ENCODE measurements around the gene HLA-E.
"Not testable (repeated sequence)": the region's sequence is repeated elsewhere in the genome, so short reads cannot be mapped to it uniquely, and the experiment has no call there.

Gene HLA-E

GRCh38 chr6:30508890-30509736 is 19.8 kb downstream of the HLA-E start:
- DNase-seq, result no peak

- DNase-seq, result no peak
Measured at GRCh38 chr6:30510419-30511168, 21.3 kb downstream of the HLA-E start.

GRCh38 chr6:30511169-30511546 is 21.8 kb downstream of the HLA-E start:
- no peak for DNase-seq

- DNase-seq, result no peak
Measured at GRCh38 chr6:30513451-30513850, 24.1 kb downstream of the HLA-E start.

- DNase-seq, result no peak
Measured at GRCh38 chr6:30515106-30515505, 25.8 kb downstream of the HLA-E start.

- DNase-seq, result peak; percentile 78
Measured at GRCh38 chr6:30515944-30516753, 26.8 kb downstream of the HLA-E start.

GRCh38 chr6:30516754-30517076 is 27.4 kb downstream of the HLA-E start:
- DNase-seq, result not testable (repeated sequence)

GRCh38 chr6:30517767-30518504 is 28.6 kb downstream of the HLA-E start:
- DNase-seq, result not testable (repeated sequence)

GRCh38 chr6:30518505-30519145 is 29.3 kb downstream of the HLA-E start:
- not testable (repeated sequence) for DNase-seq

- DNase-seq, result no peak
Measured at GRCh38 chr6:30520522-30520921, 31.2 kb downstream of the HLA-E start.

GRCh38 chr6:30521082-30521481 is 31.8 kb downstream of the HLA-E start:
- not testable (repeated sequence) for DNase-seq

- DNase-seq, result not testable (repeated sequence)
Measured at GRCh38 chr6:30521952-30522351, 32.6 kb downstream of the HLA-E start.

- DNase-seq, result not testable (repeated sequence)
Measured at GRCh38 chr6:30526444-30526843, 37.1 kb downstream of the HLA-E start.

GRCh38 chr6:30529349-30529875 is 40.1 kb downstream of the HLA-E start:
- not testable (repeated sequence) for DNase-seq

GRCh38 chr6:30530014-30530413 is 40.7 kb downstream of the HLA-E start:
- no peak for DNase-seq

GRCh38 chr6:30533460-30534294 is 44.4 kb downstream of the HLA-E start:
- no peak for DNase-seq

GRCh38 chr6:30537931-30538330 is 48.6 kb downstream of the HLA-E start:
- DNase-seq, result no peak

GRCh38 chr6:30541515-30542403 is 52.5 kb downstream of the HLA-E start:
- peak; percentile 35 for DNase-seq

GRCh38 chr6:30542404-30542725 is 53.1 kb downstream of the HLA-E start:
- no peak for DNase-seq

- DNase-seq, result no peak
Measured at GRCh38 chr6:30542915-30543314, 53.6 kb downstream of the HLA-E start.
